HG03159 (cell line): ENCODE results near the gene C10orf90.

Experiments
- ATAC-seq: cut with Tn5 transposase; IDR thresholded peaks from one replicate; pipeline ENCODE4 v1.9.1; 2021; ENCODE audit warnings: mild to moderate bottlenecking, moderate library complexity; ENCODE audit not compliant: unreplicated experiment

C10orf90 gene

DNA sequence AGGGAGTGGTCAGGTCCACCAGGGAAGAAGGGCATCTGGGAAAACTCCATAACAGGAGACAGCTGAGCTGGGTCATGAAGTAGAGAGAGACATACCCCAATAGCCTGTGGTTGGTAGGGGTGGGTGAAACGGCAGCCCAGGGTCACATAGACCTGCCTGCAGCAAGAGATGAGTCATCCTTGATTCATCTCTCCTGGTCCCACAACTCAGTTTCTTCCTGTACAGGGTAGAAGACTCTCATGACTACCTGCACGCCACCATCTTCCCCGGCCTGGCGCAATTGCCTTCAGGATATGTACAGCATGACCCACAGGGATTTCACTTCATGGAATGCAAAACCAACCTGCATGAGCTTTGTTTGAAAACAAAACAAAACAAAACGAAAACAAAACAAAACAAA is 237.1 kb downstream of the C10orf90 start:
- no peak for ATAC-seq

DNA sequence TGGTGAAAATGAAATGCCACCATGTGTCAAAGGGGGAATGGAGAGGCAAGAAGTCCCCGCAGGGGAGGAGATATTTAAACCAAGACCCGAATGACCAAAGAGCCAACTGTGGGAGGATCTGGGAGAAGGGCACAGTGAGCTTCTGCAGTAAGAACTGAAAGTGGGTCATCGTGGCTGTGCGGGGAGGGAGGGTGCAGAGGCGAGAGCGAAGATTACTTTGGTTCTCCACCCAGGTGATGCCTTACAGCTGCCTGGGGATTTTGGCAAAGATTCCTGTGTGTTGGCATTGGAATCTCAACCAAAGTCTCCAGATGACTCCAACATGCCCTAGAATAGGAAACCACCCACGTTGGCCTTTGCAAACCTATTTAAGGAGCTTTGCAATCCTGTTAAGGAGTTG is 238.0 kb downstream of the C10orf90 start:
- ATAC-seq, result no peak

DNA sequence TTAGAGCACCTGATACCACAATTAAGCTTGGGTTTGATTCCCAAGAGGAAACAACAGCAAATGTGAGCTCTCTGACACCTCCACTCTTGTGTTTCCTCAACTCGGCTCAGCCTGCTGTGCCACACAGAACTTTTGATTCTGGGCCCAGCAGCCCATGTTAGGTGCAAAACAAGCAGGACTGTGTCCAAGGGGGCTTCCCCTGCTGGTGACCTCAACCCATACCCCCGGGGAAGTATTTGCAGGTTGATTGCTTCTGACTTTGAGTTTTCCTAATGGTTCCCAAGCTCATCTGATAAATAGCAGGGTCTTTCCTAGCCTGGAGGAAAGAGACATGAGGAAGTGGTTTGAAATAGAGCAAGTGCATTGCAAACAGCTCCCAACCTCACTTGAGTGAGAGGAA is 238.7 kb downstream of the C10orf90 start:
- ATAC-seq, result no peak

DNA sequence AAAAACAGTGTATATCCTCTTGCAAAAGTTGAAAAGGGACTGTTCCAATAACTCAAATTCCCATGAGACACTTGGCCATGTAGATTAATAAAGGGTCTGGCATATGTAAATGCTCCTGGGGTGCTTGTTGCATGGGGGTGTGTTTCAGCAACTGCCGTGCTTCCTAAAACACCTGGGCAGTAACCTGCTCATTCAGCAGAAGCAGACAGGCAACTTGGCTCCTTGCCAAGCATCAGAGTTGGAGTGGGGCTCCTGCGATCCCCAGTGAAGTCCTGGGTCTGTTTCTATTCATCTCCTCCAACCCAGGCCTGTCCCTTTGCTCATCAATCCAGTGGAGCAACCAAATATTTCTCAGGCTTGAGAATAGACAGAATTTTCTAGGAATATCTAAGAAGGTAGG is 240.0 kb downstream of the C10orf90 start:
- no peak for ATAC-seq

DNA sequence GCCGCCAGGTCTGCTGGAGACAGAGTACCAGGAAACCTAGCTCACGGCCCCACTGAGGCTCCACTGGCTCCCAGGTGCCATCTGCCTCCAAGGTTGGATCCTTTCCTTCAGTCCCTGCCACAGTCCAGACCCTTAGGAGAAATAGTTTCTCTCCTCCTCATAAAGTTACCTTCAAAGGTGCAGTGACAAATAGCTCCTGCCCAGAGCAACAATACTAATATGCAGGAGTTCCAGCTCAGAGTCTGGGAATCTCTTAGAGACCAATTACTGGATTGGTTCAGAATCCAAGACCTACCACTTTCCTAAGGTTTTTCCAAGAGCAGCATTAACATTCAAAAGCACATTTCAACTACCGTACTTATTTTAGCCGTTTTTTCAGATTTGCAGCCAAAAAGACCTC is 241.2 kb downstream of the C10orf90 start:
- no peak for ATAC-seq

DNA sequence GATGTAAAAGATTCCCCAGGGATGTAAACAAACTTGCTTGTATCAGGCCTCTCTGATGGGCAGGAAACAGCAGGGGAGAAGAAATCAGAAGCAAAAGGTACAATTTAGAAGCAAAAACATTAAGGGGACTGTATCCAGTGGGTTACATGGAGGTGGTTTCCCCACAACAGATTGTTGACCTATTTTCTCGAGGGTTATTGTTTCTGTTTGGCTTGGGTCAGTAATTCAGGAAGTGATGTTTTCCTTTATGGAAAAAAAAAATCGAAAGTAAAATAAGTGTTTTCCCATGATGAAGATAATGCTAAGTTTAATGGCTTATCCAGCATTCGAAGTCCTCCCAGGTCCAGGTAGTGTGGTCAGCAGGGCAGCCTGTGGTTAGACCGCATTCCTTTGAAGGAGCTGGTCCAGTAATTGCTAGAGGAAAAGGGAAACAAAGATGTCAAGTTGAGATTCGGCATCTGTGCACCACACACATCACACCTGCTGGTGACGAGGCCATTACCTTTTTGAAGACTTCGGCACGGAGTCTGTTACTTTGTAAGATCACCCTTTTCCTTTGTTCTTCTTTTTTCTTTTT is 244.9 kb downstream of the C10orf90 start:
- no peak for ATAC-seq

DNA sequence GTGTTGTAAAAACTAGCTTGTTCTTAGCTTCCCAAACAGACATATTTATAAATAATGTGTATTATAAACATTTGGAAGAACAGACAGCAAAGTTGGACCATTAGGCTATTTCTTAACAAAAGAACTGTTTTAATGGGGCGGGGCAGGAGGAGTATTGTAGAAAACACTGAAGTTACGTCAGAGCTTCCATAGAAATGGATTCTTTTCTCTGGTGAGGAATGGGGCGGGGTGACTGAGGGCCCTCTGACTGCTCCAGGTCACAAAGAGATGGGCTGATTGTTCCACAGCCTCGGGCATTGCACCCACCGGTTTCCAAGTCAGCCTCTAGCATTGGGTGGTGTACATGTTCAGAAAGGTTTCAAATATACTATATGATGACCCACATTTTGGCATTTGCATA is 245.5 kb downstream of the C10orf90 start:
- no peak for ATAC-seq

DNA sequence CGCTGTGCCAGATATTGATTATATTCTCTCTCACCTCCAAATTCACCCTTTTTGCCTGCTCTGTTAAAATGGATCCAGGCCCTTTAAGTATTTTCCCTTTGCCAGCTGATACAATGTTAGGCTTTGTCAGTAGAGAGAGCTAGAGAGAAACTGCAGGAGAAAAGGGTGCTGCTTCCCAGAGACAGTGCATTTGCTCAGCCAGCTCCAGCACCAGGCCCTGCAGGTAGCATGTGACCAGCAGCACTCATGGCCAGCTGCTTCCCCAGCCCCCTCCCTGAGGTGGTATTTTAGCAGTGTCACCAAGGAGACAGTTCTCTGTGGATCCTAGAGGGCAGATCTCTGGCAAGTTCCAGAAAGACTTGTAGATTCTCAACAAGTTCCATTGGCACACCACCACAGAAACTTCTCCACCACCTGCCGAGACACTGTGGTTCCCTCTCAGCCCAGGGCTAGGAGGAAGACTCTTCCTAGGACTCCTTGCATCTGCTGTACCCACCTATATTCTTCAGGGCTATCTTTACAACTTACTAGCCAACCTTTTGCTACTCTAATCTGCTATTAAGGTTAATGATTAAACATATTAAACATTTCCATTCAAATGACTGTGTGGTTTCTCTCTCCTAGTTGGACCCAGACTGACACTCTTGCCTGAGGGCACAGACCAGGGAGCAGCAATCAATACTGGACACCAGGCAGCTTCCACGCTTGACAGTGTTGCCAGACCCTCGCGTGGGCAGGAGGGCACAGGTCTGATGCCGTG is 246.6 kb downstream of the C10orf90 start:
- ATAC-seq, result no peak

DNA sequence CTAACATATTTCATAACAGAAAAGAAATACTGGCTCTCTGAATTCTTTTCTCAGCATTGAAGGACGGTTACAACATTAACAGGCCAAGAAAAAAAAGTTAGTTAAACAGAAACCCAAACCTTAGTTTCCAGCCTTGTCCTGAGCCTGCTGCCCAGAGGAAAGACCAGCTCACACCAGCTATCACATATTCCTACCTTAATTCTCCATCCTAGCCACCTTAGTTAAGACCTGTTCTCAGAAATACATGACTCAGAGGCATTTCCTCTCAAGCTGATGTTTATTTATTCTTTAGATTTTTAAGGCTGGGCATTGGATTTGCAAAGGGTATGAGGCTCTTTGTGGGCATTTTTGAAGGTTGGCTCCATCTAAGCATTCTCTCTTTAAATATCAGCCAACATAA is 247.9 kb downstream of the C10orf90 start:
- no peak for ATAC-seq

DNA sequence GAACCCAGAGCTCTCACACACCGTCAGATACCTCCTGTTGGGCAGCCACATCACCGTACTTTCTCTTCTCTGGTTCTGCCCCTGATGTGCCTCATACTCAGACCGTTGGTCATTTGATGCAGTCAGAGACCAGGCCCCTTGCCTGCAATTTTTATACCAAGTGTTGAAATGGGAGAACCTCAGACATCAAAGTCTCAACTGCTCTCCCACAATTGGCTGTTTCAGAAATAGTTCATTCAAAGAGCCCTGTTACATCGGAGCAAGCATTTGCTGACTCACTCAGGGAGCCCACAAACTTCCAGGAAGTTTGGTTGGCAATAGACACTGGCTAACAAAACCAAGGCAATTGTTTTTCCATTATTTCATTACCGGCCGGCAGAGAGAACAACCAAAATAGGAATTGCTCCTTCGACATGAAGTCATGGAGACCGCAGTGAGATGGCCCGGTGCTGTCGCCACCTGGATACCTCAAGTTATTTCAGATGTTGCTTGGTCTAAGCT is 248.7 kb downstream of the C10orf90 start:
- ATAC-seq, result no peak

DNA sequence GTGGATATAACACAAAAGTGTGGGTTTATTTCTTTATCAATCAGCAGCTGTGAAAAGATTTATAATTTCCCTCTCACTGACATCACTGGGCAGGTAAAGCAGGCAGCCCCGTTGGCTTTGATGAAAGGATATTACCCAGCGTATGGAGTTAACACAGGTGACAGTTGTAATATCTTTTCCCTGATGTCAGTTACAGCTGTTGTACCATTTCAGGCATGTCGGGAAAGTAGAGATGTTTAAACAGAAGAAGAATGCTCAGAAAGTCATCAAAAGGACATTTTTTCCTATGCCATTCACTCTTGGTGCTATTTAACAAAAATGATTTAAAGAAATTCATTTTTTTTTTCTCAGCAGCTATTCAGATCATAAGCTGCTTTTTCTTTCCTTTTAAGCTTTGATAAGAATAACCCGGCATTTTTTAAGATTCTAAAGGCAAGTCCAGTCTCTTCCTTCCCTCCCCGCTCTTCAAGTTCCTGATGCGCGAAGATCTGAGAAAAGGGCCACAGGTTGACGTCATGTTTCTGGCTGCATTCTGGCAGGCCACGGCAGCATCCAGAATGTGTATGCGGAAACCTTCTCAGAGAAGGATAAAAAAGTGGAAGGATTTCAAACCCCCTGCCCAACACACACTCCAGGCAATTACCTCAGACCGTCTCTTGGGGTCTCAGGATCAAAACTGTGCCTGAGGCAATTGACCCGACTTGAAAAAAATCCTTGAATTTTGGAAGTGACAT is 249.8 kb downstream of the C10orf90 start:
- no peak for ATAC-seq

DNA sequence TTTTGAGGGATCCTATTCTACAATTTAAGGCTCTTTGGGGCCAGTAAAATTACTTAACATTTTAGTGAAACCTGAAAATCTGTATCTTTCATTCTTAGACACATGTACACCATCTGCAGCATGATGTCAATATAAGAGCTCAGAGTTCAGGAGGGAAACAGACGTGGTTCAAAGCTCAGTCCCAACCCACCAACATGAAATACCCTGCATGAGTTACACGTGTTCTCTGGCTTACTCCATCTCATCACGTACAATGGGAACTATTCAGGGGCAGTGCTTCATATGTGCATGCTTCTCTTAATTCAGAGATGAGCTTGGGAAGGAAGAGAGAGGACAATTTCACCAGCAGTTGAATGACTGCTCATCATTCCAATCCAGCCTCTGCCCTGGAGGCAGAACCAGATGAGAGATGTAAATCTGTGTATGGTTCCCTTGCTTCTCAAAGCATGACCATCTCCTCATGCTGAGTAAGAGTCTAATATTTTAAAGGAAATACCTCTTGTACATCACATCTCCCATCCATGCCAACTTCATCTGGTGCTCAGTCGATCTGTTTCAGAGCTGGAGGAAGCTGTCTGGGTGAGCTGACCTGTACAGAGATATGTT is 253.2 kb downstream of the C10orf90 start:
- ATAC-seq, result no peak

DNA sequence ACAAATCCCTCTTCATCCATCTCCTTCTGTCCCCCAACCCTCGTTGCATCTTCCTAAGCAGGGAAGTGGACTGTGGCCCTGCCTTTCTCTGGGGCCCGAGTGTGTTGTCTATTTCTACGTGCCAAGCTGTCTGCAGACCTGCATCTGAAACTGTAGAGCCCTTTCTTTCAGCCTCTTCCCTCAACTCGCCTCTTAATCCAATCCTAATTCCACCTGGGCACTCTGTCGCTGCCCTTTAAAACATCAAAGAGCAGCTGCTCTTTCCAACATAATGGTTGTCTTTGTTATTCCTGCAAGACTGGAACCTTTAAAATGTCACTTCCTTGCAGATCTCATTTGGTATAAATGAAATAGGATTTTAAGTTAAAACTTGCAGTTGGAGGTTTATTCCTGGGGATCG is 260.7 kb downstream of the C10orf90 start:
- no peak for ATAC-seq

DNA sequence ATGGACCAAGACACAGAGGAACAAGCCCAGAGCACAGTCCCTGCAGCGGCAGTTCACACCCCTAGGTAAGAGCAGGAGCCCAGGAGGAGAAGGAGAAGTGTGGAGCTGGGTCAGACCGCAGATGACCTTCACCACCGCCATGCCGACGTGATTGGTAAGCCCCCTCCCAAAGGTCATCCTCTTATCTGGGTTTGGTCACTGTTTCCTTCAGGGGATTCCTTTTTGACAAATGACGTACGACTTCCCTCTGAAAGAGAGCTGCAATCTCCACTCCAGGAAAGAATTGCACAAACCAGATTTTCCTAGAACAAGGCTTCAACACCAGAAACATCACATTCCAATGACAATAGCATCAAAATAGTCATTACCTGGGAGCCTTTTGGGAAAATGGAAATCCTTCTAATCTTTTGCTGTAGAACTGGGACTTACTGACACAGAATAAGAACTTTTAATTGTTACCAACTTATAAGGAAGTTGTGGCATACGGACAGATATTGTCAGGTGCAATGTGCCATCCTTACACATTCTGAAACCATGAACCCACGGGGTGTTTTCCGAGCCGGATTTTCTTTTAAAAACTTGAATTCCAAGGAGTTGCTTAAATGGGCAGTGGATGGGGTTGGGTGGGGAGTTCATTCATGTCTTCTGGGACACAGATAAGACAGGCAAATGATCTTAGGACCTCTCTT is 261.4 kb downstream of the C10orf90 start:
- no peak for ATAC-seq

DNA sequence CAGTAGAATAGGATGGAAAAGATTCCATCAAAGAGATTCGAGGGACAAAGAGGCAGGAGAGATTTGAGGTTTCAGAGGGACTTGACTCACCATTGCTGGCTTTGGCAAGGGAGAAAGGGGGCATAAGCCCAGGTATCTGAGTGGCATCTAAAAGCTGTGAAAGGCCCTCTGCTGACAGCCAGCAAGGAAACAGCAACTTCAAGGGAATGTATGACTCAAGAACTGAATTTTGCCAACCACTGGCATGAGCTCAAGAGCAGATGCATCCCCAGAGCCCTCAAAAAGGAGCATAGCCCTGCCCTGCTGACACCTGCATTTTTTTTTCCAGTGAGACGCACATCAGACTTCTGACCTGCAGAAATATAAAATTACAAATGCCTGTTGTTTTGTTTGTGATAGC is 262.7 kb downstream of the C10orf90 start:
- no peak for ATAC-seq

DNA sequence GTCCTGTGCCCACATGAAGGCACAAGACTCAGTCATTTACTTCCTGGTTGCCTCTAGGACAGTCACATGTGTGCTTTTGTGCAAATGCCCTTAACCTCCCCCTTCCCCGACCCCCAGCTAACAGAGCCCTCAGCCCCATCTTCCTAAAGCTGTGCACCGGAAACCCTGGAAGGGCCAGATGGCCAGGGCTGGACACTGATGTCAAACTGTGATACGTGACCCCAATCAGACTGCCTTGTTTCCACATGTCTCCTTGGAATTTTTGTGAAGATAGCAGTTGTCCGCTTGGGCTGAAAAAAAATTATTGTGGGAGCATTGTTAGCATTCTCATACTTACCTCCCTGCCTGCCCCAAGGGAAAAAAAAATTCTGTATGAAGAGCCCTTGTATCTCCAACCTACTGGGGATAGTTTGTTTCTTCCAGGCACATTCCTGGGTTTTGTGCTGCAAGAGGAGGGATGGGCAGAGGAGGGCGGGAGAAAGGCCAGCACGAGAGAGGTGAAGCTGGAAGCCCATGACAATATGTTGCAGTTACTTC is 265.2 kb downstream of the C10orf90 start:
- ATAC-seq, result no peak

DNA sequence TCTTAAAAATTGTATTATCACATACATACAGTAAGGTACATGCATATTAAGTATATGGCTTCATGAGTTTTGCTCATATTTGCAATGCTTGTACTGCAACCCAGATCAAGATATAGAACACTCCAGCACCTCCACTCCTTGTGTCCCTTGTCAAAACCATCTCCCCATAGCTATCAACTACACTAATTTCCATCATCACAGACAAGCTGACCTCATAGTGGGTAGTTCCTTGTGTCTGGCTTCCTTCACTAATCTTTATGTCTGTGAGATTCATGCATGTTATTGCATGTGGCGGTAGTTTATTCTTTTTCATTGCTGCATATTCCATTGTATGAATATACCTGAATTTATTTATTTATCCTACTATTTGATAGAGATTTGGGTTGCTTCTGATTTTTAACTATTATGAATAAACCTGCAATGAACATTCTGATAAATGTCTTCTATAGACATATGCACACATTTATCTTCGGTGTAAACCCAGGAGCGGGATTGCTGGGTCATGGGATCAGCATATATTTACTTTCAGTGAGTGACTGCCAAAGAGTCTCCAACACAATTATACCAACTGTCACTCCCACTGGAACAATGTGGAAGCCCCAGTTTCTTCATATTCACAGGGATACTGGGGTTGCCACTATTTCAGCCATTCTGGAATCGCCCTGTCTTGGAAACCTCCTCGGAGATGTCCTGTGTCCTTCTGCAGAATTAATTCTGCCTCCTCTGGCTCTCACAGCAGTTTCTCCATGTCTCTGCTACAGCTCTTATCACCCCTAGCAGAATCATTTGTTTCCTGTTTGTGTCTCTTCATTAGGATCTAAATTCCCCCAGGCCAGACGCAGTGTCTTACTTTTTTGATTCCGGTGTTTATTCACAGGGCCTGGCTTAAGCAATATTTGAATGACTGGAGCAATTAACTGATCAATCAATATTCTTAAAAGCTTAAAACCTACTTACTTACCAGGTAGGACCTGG is 267.5 kb downstream of the C10orf90 start:
- no peak for ATAC-seq

DNA sequence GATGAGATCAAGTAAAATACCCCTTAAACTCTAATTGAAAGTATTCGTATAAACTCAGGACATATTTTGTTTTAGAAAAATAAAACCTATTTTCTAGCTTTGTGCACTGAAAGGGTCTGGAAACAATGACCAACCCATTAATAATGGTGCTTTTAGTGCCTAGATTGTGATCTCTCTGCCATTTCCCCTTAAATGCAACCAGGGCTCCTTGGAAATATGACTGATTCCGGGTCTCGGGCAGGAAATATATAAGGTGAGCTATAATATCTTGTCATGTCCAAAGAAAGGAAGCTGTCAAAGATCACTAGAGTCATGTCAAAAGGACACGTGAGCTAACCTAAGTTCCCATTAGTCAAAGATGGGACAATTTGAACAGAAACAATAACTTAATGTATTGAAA is 269.9 kb downstream of the C10orf90 start:
- ATAC-seq, result no peak

DNA sequence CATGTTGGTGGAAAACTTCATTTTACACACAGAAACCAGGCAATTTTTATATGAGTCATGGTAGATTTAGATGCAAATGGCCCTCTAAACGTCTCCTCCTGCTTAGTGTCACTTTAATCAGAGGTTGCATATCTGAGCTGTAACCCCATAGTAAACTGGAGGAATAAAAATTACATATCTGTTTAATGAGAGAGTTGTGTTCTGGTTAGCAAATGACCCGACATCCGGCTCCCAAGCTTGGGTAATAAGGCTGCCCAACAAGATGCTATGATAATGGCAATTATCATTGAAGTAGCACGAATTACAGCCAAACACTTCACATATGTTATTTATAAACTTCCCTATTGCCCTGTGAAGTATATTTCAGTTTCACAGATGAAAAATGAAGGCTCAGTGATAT is 271.6 kb downstream of the C10orf90 start:
- ATAC-seq, result no peak

DNA sequence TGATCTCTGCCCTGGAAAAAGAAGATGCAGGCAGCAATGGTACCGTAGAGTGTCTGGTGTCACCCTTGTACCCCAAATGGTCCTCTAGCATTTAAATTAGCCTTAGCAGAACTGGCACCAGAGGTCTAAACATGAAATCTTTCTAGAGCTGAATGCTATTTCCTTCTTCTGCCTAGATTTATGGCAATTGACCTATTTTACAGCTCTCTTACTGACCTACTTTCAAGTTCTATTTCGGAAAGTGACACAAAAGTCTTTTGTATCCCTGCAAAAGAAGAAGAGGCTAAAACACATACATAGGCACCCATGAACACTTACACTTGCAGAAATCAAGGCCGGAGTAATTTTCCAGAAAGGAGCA is 272.1 kb downstream of the C10orf90 start:
- ATAC-seq, result no peak
